Activated CD4-positive, alpha-beta memory T cell treated with anti-CD3 and anti-CD28 coated beads, Interleukin-2, amount 10 ng/mL, durations not matched to agents 7 days and 5 days (primary cell): Measurements from ENCODE around the gene SPATA16. TPM values are rescaled to one million over a fixed set of nuclear protein-coding genes. Genes with fewer than 3 reads are reported as not detected.
"Not testable (repeated sequence)": the region's sequence is repeated elsewhere in the genome, so short reads cannot be mapped to it uniquely, and the experiment has no call there.

Experiments used
- CTCF ChIA-PET: fragments of 350-600 bp; sonication (Branson Sonifier 250); formaldehyde crosslinking; loops from one replicate; lab custom pipeline; 2021; ENCODE audit warnings: antibody characterized with exemption, inconsistent platforms; lab: Charles Lee
- POLR2A ChIA-PET: fragments of 350-600 bp; sonication (Branson Sonifier 250); formaldehyde crosslinking; loops from one replicate; lab custom pipeline; 2021; ENCODE audit warnings: antibody characterized with exemption; lab: Charles Lee
- DNase-seq: peaks from one replicate; pipeline ENCODE4 v3.0.0-alpha.2; 2020
- H3K27ac Mint-ChIP-seq: one replicate; pipeline ENCODE4 v1.8.0; 2021; ENCODE audit warnings: mild to moderate bottlenecking, mixed read lengths
- H3K27me3 Mint-ChIP-seq: one replicate; pipeline ENCODE4 v1.8.0; 2021; ENCODE audit warnings: mixed read lengths
- H3K36me3 Mint-ChIP-seq: one replicate; pipeline ENCODE4 v1.8.0; 2021; ENCODE audit warnings: low read depth, mixed read lengths
- H3K4me1 Mint-ChIP-seq: one replicate; pipeline ENCODE4 v1.8.0; 2021; ENCODE audit warnings: mixed read lengths
- H3K4me3 Mint-ChIP-seq: one replicate; pipeline ENCODE4 v1.8.0; 2021; ENCODE audit warnings: mild to moderate bottlenecking, mixed read lengths
- H3K9me3 Mint-ChIP-seq: one replicate; pipeline ENCODE4 v1.8.0; 2021; ENCODE audit warnings: mixed read lengths
- total RNA-seq, 2 experiments: library from RNA; stranded (reverse); gene quantifications; one replicate each; pipeline ENCODE4 v1.2.3, GENCODE V29; 2021

The SPATA16 gene
- total RNA-seq, 2 experiments from 2014 or later: not detected

GRCh38 chr3:173044998-173045397 lies 96.0 kb downstream of the SPATA16 start:
- DNase-seq: no peak

GRCh38 chr3:173043757-173044156 lies 97.3 kb downstream of the SPATA16 start:
- CTCF ChIA-PET: no interaction called here
- Mint-ChIP-seq H3K4me1 (no peaks in the 10 kb centered on the region), H3K27ac (no peak overlapping the region), H3K4me3 (no peak overlapping the region), H3K36me3 (no peaks in the 10 kb centered on the region), H3K9me3 (no peaks in the 10 kb centered on the region), H3K27me3 (no peaks in the 10 kb centered on the region)
- no peak for DNase-seq
- POLR2A ChIA-PET: no interaction called here

More at GRCh38 chr3:173044998-173045397, 96.0 kb downstream of the SPATA16 start:
- Mint-ChIP-seq H3K4me3 (no peak overlapping the region), H3K9me3 (no peaks in the 10 kb centered on the region), H3K27ac (no peak overlapping the region), H3K27me3 (no peaks in the 10 kb centered on the region), H3K36me3 (no peaks in the 10 kb centered on the region), H3K4me1 (no peaks in the 10 kb centered on the region)
- POLR2A ChIA-PET: no interaction called here
- CTCF ChIA-PET: no interaction called here

GRCh38 chr3:173038484-173038871 lies 102.6 kb downstream of the SPATA16 start:
- H3K9me3 Mint-ChIP-seq: no peaks in the 10 kb centered on the region
- no peaks in the 10 kb centered on the region for H3K36me3 Mint-ChIP-seq
- H3K4me3 Mint-ChIP-seq: no peak overlapping the region
- no peak overlapping the region for H3K27ac Mint-ChIP-seq
- no peaks in the 10 kb centered on the region for H3K27me3 Mint-ChIP-seq
- no peaks in the 10 kb centered on the region for H3K4me1 Mint-ChIP-seq
- ChIA-PET CTCF (no interaction called here), POLR2A (no interaction called here)
- DNase-seq: no peak

GRCh38 chr3:173037840-173038483 lies 103.1 kb downstream of the SPATA16 start:
- POLR2A ChIA-PET: no interaction called here
- H3K9me3 Mint-ChIP-seq: no peaks in the 10 kb centered on the region
- H3K4me1 Mint-ChIP-seq: no peaks in the 10 kb centered on the region
- no peak overlapping the region for H3K4me3 Mint-ChIP-seq
- no peaks in the 10 kb centered on the region for H3K27me3 Mint-ChIP-seq
- H3K36me3 Mint-ChIP-seq: no peaks in the 10 kb centered on the region
- H3K27ac Mint-ChIP-seq: no peak overlapping the region
- CTCF ChIA-PET: no interaction called here
- DNase-seq: no peak

- POLR2A ChIA-PET: no interaction called here
- no peaks in the 10 kb centered on the region for H3K4me1 Mint-ChIP-seq
- H3K36me3 Mint-ChIP-seq: no peaks in the 10 kb centered on the region
- CTCF ChIA-PET: no interaction called here
- H3K27me3 Mint-ChIP-seq: no peaks in the 10 kb centered on the region
- no peaks in the 10 kb centered on the region for H3K9me3 Mint-ChIP-seq
- no peak for DNase-seq
- no peak overlapping the region for H3K4me3 Mint-ChIP-seq
- no peak overlapping the region for H3K27ac Mint-ChIP-seq
Observed at GRCh38 chr3:173030273-173030672, 110.8 kb downstream of the SPATA16 start.

GRCh38 chr3:173028351-173028750 lies 112.7 kb downstream of the SPATA16 start:
- no peaks in the 10 kb centered on the region for H3K27me3 Mint-ChIP-seq
- H3K36me3 Mint-ChIP-seq: no peaks in the 10 kb centered on the region
- ChIA-PET POLR2A (no interaction called here), CTCF (no interaction called here)
- H3K4me3 Mint-ChIP-seq: no peak overlapping the region
- H3K27ac Mint-ChIP-seq: no peak overlapping the region
- no peak for DNase-seq
- H3K4me1 Mint-ChIP-seq: no peaks in the 10 kb centered on the region
- no peaks in the 10 kb centered on the region for H3K9me3 Mint-ChIP-seq

- Mint-ChIP-seq H3K4me3 (no peak overlapping the region), H3K27me3 (no peaks in the 10 kb centered on the region), H3K9me3 (no peaks in the 10 kb centered on the region), H3K27ac (no peak overlapping the region), H3K36me3 (no peaks in the 10 kb centered on the region), H3K4me1 (no peaks in the 10 kb centered on the region)
- ChIA-PET CTCF (no interaction called here), POLR2A (no interaction called here)
- no peak for DNase-seq
Observed at GRCh38 chr3:173027429-173027828, 113.6 kb downstream of the SPATA16 start.

- ChIA-PET CTCF (no interaction called here), POLR2A (no interaction called here)
- H3K9me3 Mint-ChIP-seq: no peaks in the 10 kb centered on the region
- H3K4me1 Mint-ChIP-seq: no peaks in the 10 kb centered on the region
- no peaks in the 10 kb centered on the region for H3K27me3 Mint-ChIP-seq
- H3K36me3 Mint-ChIP-seq: no peaks in the 10 kb centered on the region
- no peak overlapping the region for H3K27ac Mint-ChIP-seq
- no peak overlapping the region for H3K4me3 Mint-ChIP-seq
- DNase-seq: no peak
Observed at GRCh38 chr3:173025941-173026340, 115.1 kb downstream of the SPATA16 start.

- Mint-ChIP-seq H3K27ac (no peak overlapping the region), H3K9me3 (no peaks in the 10 kb centered on the region), H3K27me3 (no peaks in the 10 kb centered on the region), H3K4me3 (no peak overlapping the region), H3K36me3 (no peaks in the 10 kb centered on the region), H3K4me1 (no peaks in the 10 kb centered on the region)
- CTCF ChIA-PET: no interaction called here
- DNase-seq: no peak
- POLR2A ChIA-PET: no interaction called here
Observed at GRCh38 chr3:173021547-173022185, 119.4 kb downstream of the SPATA16 start.

GRCh38 chr3:173020128-173020527 lies 120.9 kb downstream of the SPATA16 start:
- H3K27me3 Mint-ChIP-seq, H3K27ac Mint-ChIP-seq, POLR2A ChIA-PET, H3K4me1 Mint-ChIP-seq, H3K4me3 Mint-ChIP-seq, H3K36me3 Mint-ChIP-seq, H3K9me3 Mint-ChIP-seq, DNase-seq, CTCF ChIA-PET: not testable (repeated sequence)

- DNase-seq: no peak
- no peaks in the 10 kb centered on the region for H3K27me3 Mint-ChIP-seq
- H3K4me1 Mint-ChIP-seq: no peaks in the 10 kb centered on the region
- H3K4me3 Mint-ChIP-seq: no peak overlapping the region
- no peak overlapping the region for H3K27ac Mint-ChIP-seq
- no peaks in the 10 kb centered on the region for H3K9me3 Mint-ChIP-seq
- CTCF ChIA-PET: no interaction called here
- no peaks in the 10 kb centered on the region for H3K36me3 Mint-ChIP-seq
- POLR2A ChIA-PET: no interaction called here
Observed at GRCh38 chr3:173019378-173019777, 121.7 kb downstream of the SPATA16 start.

GRCh38 chr3:173018758-173019157 lies 122.3 kb downstream of the SPATA16 start:
- POLR2A ChIA-PET: no interaction called here
- CTCF ChIA-PET: no interaction called here
- H3K36me3 Mint-ChIP-seq: no peaks in the 10 kb centered on the region
- no peaks in the 10 kb centered on the region for H3K4me1 Mint-ChIP-seq
- no peaks in the 10 kb centered on the region for H3K9me3 Mint-ChIP-seq
- no peak overlapping the region for H3K4me3 Mint-ChIP-seq
- H3K27me3 Mint-ChIP-seq: no peaks in the 10 kb centered on the region
- no peak for DNase-seq
- H3K27ac Mint-ChIP-seq: no peak overlapping the region

- Mint-ChIP-seq H3K36me3 (no peaks in the 10 kb centered on the region), H3K4me3 (no peak overlapping the region), H3K27me3 (no peaks in the 10 kb centered on the region), H3K4me1 (no peaks in the 10 kb centered on the region), H3K9me3 (no peaks in the 10 kb centered on the region), H3K27ac (no peak overlapping the region)
- ChIA-PET POLR2A (no interaction called here), CTCF (no interaction called here)
- DNase-seq: no peak
Observed at GRCh38 chr3:173013219-173013832, 127.7 kb downstream of the SPATA16 start.

- H3K4me1 Mint-ChIP-seq: no peaks in the 10 kb centered on the region
- ChIA-PET CTCF (no interaction called here), POLR2A (no interaction called here)
- no peaks in the 10 kb centered on the region for H3K36me3 Mint-ChIP-seq
- H3K27me3 Mint-ChIP-seq: no peaks in the 10 kb centered on the region
- DNase-seq: no peak
- no peaks in the 10 kb centered on the region for H3K9me3 Mint-ChIP-seq
- H3K4me3 Mint-ChIP-seq: no peak overlapping the region
- no peak overlapping the region for H3K27ac Mint-ChIP-seq
Observed at GRCh38 chr3:173009410-173009809, 131.6 kb downstream of the SPATA16 start.
